Neural cell (in vitro differentiated cells): Measurements from ENCODE around the gene PDK4. TPM values are rescaled to one million over a fixed set of nuclear protein-coding genes. Genes with fewer than 3 reads are reported as not detected.

Experiments used
- H2AFZ ChIP-seq: fragments of 200-600, 300-800 bp; sonication (generic), shearing (Covaris generic); 2 replicates; pipeline ENCODE4 v1.6.0; 2014; ENCODE audit warnings: low read depth, mild to moderate bottlenecking, antibody characterized with exemption, low read length, moderate library complexity
- H3F3A ChIP-seq: fragments of 200-600 bp; shearing (Covaris generic); 2 replicates; pipeline ENCODE4 v1.6.1; 2016; ENCODE audit warnings: mild to moderate bottlenecking, moderate library complexity, mixed read lengths, antibody characterized with exemption, low read length; ENCODE audit not compliant: insufficient read depth, poor library complexity, severe bottlenecking
- H3K27ac ChIP-seq: fragments of 200-600, 300-800 bp; sonication (generic), shearing (Covaris generic); 2 replicates; pipeline ENCODE4 v1.5.1; 2014; ENCODE audit warnings: mild to moderate bottlenecking, low read length, moderate library complexity
- H3K27me3 ChIP-seq: fragments of 300-800, 200-600 bp; sonication (generic), shearing (Covaris generic); 2 replicates; pipeline ENCODE4 v1.6.0; 2014; ENCODE audit warnings: mild to moderate bottlenecking, low read depth, low read length, moderate library complexity; ENCODE audit not compliant: insufficient read depth
- H3K36me3 ChIP-seq: fragments of 300-800, 200-600 bp; sonication (generic), shearing (Covaris generic); 2 replicates; pipeline ENCODE4 v1.5.1; 2014; ENCODE audit warnings: mild to moderate bottlenecking, antibody characterized with exemption, low read length, moderate library complexity; ENCODE audit not compliant: insufficient read depth
- H3K4me2 ChIP-seq: fragments of 300-800, 200-600 bp; sonication (generic), shearing (Covaris generic); 2 replicates; pipeline ENCODE4 v1.6.0; 2014; ENCODE audit warnings: mild to moderate bottlenecking, low read length
- H3K4me3 ChIP-seq: fragments of 300-800, 200-600 bp; sonication (generic), shearing (Covaris generic); 2 replicates; pipeline ENCODE4 v1.5.1; 2014; ENCODE audit warnings: mild to moderate bottlenecking, low read length, moderate library complexity
- H3K79me2 ChIP-seq: fragments of 200-600 bp; shearing (Covaris generic); replicated peaks from 2 replicates; pipeline ENCODE4 v1.6.0; 2014; ENCODE audit warnings: mild to moderate bottlenecking, low read length, moderate library complexity; ENCODE audit not compliant: insufficient read depth
- H3K9ac ChIP-seq: fragments of 300-800, 200-600 bp; sonication (generic), shearing (Covaris generic); 2 replicates; pipeline ENCODE4 v1.6.1; 2016; ENCODE audit warnings: mild to moderate bottlenecking, low read length, mixed read lengths
- H3K9me2 ChIP-seq: fragments of 200-600 bp; shearing (Covaris generic); 2 replicates; pipeline ENCODE4 v1.6.1; 2016; ENCODE audit warnings: mild to moderate bottlenecking, low read length, mixed read lengths; ENCODE audit not compliant: insufficient read depth
- H3K9me3 ChIP-seq: fragments of 200-600, 300-800 bp; sonication (generic), shearing (Covaris generic); 2 replicates; pipeline ENCODE4 v1.6.1; 2016; ENCODE audit warnings: mild to moderate bottlenecking, mixed run types, low read length, moderate library complexity, mixed read lengths
- H4K20me1 ChIP-seq: fragments of 200-600 bp; shearing (Covaris generic); 2 replicates; pipeline ENCODE4 v1.6.1; 2016; ENCODE audit warnings: mild to moderate bottlenecking, mixed run types; ENCODE audit not compliant: insufficient read depth
- CTCF ChIP-seq: fragments of 450-650 bp; IDR thresholded peaks from 2 replicates; pipeline ENCODE4 v1.5.1; 2014; ENCODE audit warnings: antibody characterized with exemption, mild to moderate bottlenecking, moderate library complexity; ENCODE audit not compliant: poor library complexity, severe bottlenecking
- EP300 ChIP-seq: fragments of 450-650 bp; conservative IDR thresholded peaks from 2 replicates; pipeline ENCODE4 v1.6.1; 2014; ENCODE audit warnings: antibody characterized with exemption, mild to moderate bottlenecking, moderate library complexity; ENCODE audit not compliant: poor library complexity, severe bottlenecking
- EZH2 ChIP-seq: fragments of 200-600, 300-800 bp; shearing (Covaris generic), sonication (generic); IDR thresholded peaks from 2 replicates; pipeline ENCODE4 v1.6.1; 2014; ENCODE audit warnings: antibody characterized with exemption, low read length, borderline replicate concordance, mild to moderate bottlenecking; ENCODE audit not compliant: insufficient read depth, poor library complexity, severe bottlenecking
- MXI1 ChIP-seq: fragments of 450-650 bp; conservative IDR thresholded peaks from 2 replicates; pipeline ENCODE4 v1.6.1; 2014; ENCODE audit warnings: antibody characterized with exemption, mild to moderate bottlenecking; ENCODE audit not compliant: poor library complexity, severe bottlenecking
- POLR2AphosphoS5 ChIP-seq: IDR thresholded peaks from 2 replicates; pipeline ENCODE4 v1.6.1; 2012
- RAD21 ChIP-seq: fragments of 450-650 bp; conservative IDR thresholded peaks from 2 replicates; pipeline ENCODE4 v1.6.1; 2014; ENCODE audit warnings: antibody characterized with exemption, mild to moderate bottlenecking, moderate library complexity
- REST ChIP-seq: IDR thresholded peaks from 2 replicates; pipeline ENCODE4 v1.6.1; 2012; ENCODE audit warnings: borderline replicate concordance
- SMC3 ChIP-seq: fragments of 450-650 bp; conservative IDR thresholded peaks from 2 replicates; pipeline ENCODE4 v1.6.1; 2014; ENCODE audit warnings: antibody characterized with exemption, mild to moderate bottlenecking, moderate library complexity; ENCODE audit not compliant: poor library complexity
- TAF1 ChIP-seq: IDR thresholded peaks from 2 replicates; pipeline ENCODE4 v1.6.1; 2012; ENCODE audit warnings: low read depth
- polyA plus RNA-seq: library from polyadenylated mRNA; depleted of rRNA; stranded (reverse); fragments of >200 nt; gene quantifications from 2 replicates; pipeline ENCODE4 v1.2.3, GENCODE V29; 2014

Gene PDK4
- polyA plus RNA-seq, 1 donor from 2014 or later, result not detected

GRCh38 chr7:95620631-95621030, 24.3 kb upstream of the PDK4 start:
- H3K9me3 ChIP-seq, result no peaks in the 10 kb centered on the region
- H2AFZ ChIP-seq, result no peak overlapping the region
- H3K79me2 ChIP-seq, result no peaks in the 10 kb centered on the region
- TF ChIP-seq REST, result no peak
- TF ChIP-seq MXI1, result no peak
- TF ChIP-seq POLR2AphosphoS5, result no peak
- TF ChIP-seq SMC3, result no peak
- no peak for TF ChIP-seq EZH2
- TF ChIP-seq TAF1, result no peak
- no peak for TF ChIP-seq RAD21
- TF ChIP-seq CTCF, result no peak
- no peak for TF ChIP-seq EP300
- H3K27ac ChIP-seq, result no peak overlapping the region
- H3K36me3 ChIP-seq, result no peaks in the 10 kb centered on the region
- no peaks in the 10 kb centered on the region for H3F3A ChIP-seq
- H3K9ac ChIP-seq, result no peak overlapping the region
- H3K4me2 ChIP-seq, result no peak overlapping the region
- H3K27me3 ChIP-seq, result no peaks in the 10 kb centered on the region
- no peak overlapping the region for H3K4me3 ChIP-seq
- no peaks in the 10 kb centered on the region for H4K20me1 ChIP-seq
- no peaks in the 10 kb centered on the region for H3K9me2 ChIP-seq

- TF ChIP-seq MXI1 (no peak), EZH2 (no peak), RAD21 (no peak), POLR2AphosphoS5 (no peak), SMC3 (no peak), CTCF (no peak), EP300 (no peak)
- no peaks in the 10 kb centered on the region for H3K9me2 ChIP-seq
These were observed 23.6 kb upstream of the PDK4 start for GRCh38 chr7:95619921-95620320.

More at GRCh38 chr7:95619921-95620320, 23.6 kb upstream of the PDK4 start:
- Histone ChIP-seq H3K4me3 (no peak overlapping the region), H3K36me3 (no peaks in the 10 kb centered on the region), H3K27ac (no peak overlapping the region), H3K27me3 (no peaks in the 10 kb centered on the region), H3K9me3 (no peaks in the 10 kb centered on the region), H3K79me2 (no peaks in the 10 kb centered on the region), H3F3A (no peaks in the 10 kb centered on the region), H3K9ac (no peak overlapping the region), H2AFZ (no peak overlapping the region), H3K4me2 (no peak overlapping the region), H4K20me1 (no peaks in the 10 kb centered on the region)
